ENCODE results near the gene KCNG1.

Gene KCNG1

DNA sequence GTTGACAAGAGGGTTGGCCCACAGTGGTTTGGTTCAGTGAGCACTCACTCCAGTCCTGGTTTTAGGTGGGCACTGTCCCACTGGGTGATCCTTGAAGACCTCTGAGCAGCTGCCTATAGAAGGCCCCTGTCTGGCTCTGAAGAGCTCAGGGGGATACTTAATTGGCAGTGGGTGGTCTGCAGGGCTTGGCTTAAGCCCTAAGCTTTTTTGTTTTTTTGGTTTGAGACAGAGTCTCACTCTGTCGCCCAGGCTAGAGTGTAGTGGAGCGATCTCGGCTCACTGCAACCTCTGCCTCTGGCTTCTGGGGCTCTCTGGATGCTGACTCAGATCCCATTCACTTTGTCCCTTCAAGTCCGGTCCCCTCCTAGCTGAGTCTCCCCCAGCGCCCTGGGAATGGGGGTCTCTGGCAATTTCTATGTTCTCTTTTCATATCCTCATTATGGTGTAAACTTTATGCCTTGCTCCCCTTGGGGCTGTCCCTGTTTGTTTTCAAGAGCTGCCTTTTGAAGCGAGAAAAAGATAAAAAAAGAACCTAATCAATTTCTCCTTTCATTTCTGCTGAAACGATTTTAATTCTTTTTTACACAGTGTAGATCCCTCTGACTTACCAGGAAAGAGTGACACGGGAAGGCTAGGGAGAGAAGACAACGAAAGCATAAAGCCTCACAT is 12.2 kb upstream of the KCNG1 start:
- no peak for DNase-seq

DNA sequence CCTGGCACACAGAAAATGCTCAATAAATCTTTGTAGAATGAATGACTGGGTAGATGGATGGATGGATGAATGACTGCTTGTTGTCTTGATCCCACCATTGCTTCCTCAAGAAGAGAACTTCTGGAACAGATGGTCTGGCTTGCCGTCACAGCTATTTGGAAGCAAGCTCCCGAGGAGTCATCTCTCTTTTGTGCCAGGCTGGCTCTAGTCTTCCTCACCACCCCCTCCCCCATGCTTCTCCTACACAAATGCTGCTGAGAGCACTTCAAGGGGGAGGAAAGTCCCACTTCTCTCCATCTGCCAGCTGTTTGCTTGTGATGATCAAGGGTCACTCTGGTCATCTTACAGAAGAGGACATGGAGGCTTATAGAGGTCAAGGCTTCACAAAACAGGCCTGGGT is 11.6 kb upstream of the KCNG1 start:
- no peak for DNase-seq

DNA sequence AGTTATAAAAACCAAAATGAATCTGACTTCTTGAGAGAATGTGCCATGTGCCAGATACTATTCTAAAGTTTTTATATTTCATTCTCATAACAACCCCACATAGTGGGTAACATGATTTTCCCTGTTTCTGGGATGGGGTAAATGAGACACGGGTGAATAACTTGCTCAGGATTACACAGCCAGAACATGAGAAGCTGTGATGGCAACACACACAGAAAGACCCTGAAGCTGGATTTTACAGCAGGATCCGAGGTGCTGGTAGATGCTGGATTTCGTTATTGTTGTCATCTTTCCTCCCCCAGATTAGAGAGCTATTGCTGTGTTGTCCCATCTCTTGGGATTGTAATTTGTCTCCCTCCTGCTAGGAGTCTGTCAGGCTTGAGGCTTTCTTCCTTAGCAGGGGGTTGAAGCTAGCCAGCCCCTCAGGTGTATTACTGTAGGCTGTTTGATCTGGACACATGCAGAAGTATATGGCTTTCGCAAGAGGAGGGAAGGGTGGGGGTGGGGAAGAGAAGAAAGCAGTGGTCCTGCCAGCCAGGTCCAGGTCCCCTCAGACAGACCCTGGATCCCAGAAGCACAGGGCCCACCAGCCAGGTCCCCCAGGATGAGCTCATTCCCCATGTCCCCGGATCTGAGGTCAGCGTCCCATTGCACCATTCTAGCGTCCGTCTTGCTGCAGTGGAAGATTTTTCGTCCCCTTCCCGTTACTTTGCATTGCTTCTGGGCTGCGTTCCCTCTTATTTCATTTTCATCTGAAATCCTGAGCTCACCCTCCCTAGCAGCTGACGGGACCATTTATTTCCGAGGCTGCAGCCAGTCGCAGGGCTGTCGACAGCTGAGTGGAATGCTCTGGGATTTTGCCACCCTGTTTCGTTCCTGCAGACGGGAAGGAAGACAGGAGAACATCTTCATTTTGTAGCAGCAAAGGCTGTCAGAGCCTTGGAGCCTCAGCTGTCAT is 7.3 kb upstream of the KCNG1 start:
- DNase-seq: no peak

DNA sequence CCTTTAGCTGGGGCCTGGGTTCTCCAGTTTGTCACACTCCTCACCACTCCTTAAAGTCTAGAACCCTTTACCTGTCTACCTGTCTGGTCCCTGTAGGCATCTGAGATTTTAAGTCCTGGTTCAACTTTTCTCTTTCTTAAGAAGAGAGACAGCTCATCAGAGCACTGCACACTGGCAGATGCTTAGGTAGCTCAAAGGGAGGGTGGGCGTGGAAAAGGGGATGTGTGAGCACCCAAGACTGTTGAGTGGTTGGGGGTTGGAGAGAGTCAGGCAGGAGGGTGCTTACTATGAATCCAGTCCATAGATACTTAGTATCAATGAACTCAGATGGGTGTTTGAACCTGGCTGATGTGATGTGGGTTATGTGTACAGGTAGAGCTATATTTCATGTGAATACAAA is 6.6 kb upstream of the KCNG1 start:
- no peak for DNase-seq

DNA sequence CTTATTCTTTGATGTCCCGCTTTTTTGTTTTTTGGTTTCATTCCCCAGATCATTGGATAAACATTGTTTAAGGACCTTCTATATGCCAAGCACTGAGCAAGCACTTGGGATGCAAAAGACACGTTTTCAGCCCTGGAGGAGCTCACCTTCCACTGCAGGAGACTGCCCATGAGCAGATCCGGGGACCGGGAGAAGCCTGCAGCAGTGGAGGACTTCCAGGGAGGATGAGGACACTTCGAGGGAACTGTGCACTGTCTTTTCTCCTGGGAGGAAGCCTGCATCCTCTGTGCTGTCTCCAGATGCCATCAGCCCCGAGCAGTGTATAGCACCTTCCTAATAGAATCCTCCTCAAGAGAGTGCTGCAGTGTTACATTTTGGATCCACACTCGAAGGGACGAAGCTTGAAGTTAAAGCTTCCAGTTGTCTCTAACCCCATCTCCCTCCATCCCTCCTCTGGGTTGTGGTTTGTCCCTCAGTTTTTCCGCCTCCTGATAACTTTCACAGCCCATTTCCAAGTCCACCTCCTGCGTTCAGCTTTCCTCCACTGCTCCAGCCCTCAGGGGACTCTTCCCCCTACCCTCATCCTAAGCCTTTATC is 5.8 kb upstream of the KCNG1 start:
- DNase-seq: no peak

DNA sequence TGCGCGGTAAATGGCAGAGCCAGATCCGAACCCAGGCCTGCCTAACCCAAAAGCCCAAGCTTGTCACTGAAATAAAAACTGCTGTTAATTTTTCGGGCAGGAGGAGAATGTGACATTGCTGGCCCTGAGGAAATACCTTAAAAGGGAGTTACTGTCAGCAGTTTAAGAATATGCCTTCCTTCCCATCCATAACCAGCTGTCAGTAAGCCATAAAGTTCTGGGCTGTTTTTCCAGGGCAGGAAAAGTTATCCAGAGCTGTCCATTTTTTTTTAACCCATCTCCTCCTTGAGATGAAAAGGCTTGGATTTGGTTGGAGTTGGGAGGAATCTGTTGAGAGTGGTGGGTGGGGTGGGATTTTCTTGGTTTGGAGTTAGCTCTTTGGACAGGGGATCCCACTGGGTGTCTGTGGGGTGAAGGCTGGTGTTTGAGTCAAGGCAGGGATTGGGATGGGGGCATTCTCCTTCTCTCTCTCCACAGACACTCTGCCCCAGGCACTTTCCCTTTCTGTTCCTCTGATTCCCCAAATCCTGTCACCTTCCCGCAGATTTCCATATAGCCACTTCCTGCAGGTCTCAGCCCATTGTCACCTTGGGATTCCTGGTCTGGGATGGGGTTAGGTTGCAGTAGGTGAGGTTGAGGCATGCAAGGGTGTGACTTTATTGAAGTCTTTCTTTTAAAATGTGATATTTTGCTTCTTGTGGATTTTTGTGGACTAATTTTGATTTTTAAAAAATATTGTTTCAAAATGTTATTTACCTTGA is 4.3 kb upstream of the KCNG1 start:
- no peak for DNase-seq

DNA sequence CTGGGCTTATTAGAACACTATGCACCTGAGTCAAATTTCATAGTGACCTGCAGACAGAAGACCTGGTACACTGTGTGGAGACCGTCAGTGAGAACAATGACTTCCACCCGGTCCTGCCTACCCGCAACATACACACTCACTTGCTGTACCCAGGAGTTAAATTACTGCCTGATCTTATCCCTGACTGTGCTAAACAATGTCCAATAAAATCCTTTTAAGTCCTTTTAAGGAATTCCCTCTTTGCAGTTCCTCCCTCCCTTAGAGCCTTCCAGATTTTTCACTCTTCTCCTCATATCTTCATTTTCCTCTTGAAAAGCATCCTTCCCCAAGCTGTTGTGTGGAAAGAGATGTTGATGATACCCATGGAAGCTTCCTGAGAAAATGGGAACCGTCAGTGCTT is 3.4 kb upstream of the KCNG1 start:
- DNase-seq: no peak

DNA sequence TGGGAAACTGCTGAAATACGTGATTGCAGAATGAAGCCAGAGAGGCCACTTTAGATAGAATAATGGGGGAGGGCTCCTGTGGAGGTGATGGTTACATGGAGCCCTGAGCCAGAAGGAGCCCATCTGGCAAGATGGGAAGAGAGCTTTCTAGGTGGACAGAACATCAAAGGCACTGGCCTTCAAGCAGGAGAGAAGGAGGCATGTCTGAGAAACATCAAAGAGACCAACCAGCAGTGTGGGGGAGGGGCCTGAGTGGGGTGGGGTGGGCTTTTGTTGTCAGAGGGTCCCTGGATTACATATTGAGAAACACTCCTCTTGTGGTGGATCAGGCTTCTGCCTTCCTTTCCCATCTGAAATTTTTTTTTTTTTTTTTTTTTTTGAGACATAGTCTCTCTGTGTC is 1.9 kb upstream of the KCNG1 start:
- no peak for DNase-seq

DNA sequence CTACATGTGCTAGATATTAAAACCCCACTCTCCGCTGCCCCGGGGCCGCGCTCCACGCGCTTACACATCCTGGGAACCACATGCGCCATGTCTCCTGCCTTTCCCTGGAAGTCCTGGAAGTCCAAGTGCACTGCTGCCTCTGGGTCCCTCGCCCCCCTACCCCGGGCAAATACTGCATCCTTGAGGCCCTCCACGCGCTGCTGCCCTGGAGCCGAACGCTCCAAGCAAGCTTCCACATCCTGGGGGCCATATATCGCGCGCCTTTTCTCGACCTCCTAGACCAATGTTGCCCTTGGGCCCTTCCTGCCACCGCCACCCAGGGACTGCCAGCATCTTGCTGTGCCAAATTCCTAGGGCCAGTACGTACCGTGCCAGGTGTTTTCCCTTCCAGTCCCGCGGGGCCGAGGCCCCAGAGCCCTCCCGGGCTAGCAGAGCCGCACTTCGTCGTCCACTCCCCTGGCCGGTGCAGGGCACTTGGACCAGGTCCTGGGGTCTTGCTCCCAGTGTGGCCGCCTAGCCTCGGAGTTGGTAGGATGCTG is 779 bp upstream of the KCNG1 start:
- DNase-seq: no peak

DNA sequence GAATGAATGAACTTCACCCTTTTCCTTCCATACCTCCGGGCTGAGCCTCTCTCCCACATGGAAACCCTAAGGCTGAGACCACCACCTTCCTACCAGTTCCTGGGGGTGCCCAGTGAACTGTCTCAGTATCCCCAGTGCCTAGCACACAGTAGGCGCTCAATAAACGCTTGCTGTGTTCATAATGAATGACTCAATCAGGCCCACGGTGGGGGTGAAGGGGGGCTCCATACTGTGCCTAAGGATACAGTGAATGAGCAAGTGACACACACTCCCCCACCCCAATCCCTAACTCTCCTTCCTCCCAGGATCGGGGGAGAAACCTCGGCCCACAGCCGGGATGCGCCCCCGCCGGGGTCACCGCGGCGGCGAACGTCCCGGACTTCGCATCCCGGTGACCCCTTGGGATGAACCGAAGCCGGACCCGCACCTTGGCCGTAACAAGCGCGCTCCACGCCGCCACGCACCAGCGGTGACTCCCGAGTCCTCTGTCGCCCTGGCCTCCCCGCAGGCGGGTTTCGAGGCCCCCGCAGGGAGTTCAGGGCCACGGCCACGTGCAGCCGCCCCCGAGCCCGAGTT is 592 bp downstream of the KCNG1 start:
- DNase-seq: no peak

DNA sequence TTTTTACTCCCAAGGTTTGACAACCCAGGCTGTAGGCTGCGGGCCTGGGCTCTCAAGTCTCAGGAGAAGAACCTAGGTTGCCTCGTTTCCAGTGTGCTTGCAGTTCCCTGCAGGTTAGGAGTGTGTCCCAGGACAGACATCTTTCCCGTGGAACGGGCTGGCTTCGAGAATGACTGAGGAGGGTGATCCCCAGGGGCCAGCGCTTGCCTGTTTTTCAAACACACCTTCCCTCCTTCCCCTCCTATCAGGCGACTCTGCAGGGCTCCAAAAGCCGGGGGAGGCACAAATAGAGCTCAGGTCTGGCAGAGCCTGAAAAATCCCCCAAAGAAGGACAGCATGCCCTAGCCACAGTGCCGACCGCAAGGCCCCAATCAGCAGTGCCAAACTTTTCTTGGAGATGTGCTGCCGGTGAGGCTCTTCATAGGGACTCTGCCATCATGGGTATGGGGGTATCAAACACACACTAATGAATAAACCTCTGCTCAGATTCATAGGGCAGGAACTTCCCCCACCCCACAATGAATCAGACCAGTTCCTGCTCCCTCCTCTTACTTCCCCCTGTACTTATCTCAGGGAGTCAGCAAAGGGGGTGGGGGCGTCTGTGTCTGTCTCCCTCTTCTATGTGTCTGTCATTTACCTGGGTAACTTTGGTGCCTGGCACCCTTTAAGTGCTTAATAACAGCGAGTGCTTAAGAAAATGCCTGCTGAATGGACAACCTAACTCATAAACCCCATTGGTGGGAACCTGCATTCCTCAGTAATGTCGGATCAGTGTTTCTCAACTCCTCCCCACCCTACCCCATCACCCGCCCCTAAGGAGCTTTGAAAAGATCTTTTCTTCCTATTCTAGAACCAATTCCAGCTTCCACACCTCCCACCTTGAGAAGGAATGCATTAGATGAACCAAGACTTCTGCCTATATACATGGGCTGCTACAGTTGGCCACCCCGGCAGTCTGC is 1.6 kb downstream of the KCNG1 start:
- DNase-seq: no peak

DNA sequence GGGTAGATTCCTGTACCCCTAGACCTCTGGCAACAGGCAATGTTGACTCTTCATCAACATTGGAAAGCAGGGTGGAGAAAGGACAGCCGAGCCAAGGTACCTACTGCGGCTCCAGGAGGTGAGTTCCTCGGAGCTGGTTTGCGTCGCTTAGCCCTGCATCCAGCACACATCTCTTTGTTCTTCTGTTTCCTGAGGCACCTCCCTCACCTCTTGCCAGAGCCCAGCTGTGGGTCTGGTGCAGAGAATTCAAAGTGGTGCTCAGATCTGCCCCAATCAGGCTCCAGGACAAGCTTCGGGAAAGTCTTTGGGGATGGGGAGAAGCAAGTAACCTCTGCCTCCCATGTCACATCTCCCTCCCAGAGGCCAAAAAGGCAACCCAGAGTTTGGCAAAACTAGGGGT is 2.2 kb downstream of the KCNG1 start:
- DNase-seq: no peak

DNA sequence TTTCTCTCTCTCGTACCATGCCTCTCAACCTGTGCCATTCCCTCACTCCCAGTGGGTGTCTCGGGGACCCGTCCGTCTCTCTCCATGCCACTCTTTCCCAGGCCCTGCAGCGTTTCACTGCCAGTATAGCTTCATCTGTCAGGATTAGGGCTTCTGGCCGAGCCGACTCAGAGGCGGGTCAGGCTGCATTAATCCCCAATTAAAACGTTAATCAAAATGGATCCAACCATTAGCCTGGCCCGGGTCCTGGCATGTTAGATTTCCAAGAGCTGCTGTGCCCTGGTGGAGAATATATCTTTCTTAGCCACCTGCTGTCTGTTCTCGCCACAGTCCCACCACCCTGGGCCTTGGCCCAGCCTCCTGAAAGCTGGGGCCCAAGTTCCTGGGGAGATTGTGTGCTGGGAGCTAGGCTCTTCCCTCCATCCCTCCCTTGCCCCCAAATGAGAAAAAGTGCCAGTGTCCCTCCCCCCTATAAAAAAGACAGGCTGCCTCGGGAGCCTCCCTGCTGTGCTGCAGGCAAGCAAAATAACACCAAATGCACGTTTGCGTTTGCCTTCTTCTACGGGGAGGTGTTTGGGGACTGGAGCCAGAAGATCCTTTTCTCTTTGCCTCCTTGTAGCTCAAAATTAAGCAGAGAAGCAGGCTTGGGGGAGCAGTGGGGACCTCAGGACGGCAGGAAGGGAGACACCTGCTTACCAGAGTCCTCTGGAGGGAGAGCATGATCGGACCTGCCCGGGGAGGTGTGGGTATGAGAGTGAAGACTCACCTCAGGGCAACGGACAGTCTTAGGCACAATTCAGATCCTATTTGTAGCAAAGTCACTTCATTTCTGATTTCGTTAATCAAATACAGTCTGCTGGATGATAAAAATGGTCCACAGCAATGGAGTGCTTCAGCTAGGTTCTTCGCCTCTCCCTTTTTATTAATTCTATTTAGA is 3.0 kb downstream of the KCNG1 start:
- no peak for DNase-seq

DNA sequence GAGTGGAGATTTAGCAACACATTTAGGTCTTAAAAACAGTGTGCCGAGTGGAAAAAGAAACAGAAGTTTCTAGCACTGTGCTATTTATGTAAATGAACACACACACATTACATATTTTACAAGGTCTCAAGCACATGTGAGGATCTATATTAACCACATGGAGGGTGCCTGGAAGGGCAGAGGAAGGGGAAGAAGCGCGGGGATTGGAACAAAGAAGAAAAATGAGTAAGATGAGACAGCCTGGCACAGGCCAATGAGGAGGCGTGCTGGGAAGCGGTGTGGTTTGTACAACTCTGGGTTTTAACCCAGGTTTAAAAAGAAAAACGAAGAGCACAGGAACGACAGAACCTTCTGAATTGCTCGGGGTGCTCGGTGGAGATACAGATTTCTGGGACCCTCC is 5.7 kb downstream of the KCNG1 start:
- no peak for DNase-seq

DNA sequence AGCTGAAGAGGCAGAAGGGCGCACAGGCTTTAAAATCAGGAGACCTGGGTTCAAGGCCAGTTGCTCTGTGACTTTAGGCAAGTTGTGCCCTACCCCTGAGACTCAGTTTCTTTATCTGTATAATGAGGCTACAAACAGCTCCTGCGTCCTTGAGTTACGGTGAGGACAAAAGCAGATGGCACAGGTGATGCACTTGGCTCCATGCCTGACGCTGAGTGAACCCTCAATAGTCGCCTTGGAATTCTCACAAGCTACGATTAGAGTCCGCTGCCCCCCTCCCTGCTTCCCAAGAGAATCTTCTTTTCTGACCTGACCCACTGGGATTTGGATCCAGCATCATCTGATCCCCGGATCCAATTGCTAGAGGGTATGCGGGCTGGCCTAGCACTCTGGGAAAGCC is 6.4 kb downstream of the KCNG1 start:
- DNase-seq: no peak

DNA sequence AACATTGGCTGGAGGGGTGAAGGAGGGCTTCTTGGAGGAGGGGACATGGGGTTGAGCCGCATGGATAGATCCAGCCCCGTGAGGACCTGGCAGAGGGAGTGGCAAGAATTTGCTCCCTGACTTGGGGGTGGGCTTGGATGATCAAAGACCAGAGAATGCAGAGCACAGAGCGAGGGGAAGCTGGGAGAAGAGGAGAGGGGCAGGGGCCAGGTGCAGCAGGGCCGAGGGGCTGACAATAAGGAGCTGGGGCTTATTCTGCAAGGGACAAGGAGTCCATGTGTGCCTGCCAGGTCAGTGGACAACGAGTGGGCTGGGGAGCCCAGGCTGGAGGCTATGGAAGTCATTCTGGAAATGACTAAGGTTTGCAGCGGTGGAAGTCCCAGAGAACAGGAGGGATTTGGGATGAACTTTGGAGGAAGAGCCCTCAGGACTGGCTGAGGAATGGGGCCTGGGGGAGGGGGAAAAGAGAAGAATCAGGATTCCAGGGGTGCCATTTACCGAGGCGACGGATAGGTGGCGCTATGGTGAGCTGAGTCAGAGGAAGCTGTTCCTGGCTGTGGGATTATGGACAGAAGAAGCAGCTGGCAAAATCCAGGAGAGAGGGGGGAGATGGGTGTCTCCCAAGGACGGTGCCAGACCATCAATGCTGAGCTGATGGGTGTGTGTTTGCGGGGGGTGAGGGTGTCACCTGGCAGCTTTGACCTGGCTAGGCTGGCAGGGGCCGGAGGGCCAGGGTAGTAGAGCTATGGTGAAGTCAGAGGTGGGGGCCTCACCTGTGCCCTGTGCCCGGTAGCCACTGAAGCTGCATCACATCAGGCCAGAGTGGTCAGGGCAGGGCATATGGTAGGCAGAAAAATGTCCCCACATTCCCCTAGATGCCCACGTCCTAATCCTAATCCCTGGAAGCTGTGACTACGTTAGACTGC is 7.8 kb downstream of the KCNG1 start:
- DNase-seq: no peak

DNA sequence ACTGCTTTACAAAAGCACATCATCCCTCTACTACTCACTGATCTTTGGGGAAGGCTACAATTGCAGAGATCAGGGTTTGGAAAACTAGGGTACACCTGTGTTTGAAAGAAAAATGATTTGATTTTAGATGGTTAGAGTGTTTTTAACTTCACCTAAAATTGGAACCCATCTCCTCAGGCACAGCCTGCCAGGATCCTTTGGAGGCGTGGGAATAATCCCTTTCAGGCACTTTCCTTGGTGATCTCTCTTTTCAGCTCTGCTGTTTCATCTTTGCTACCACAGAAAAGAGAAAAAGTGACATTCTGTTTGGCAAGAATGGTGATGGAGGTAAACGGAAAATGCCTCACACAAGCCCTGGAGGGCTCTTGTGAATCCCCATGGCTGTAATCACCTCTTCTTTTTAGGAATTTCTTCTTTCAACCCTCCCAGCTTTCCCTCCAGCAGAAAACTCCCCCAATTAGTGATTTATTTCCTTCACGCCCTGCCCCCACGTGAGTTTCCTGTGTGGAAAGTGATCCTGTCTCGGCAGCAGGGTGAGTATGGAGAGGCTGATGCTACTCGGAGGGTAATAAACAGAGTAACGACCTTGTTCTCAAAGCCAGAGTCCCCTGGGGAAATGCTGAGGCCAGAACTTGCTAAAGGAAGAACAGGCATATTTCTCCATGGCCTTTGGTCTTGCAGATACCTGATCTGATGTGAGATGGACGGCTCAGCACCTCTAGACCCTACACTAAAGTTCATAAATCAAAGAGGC is 9.2 kb downstream of the KCNG1 start:
- no peak for DNase-seq

DNA sequence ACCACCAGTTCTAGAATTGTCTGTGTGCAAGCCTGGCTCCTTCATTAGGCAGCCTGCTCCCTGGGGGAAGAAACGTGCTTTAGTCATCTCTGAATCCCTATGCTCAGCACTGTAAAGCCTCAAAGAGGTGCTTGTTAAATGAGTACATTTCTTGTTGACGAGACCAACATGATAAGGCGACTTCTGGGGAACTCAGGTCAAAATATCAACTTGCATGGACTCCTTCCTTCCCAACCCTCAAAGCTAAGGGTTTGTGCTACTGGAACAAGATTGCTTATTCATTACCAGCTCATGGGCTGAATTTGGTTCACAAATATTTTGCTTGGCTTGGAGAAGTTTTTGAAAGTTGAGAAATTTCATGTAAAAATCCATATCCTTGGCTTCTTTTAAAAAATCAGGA is 10.6 kb downstream of the KCNG1 start:
- no peak for DNase-seq
